Measurements from ENCODE around the gene UNC5CL. TPM values are rescaled to one million over a fixed set of nuclear protein-coding genes. Genes with fewer than 3 reads are reported as not detected.

UNC5CL gene
- total RNA-seq, 4 donors from 2014 or later = 1.1 to 1.7 (median 1.7) TPM; not detected in 1

- no peak for TF ChIP-seq CTCF (IDR thresholded peaks at IDR 0.05; ENCODE audit: low read depth)
These were observed 60.2 kb downstream of the UNC5CL start for GRCh38 chr6:40978687-40979289.

GRCh38 chr6:40977695-40978094, 61.3 kb downstream of the UNC5CL start:
- no peak for TF ChIP-seq CTCF (IDR thresholded peaks at IDR 0.05; ENCODE audit: low read depth)

- no peak for TF ChIP-seq CTCF (IDR thresholded peaks at IDR 0.05; ENCODE audit: low read depth)
These were observed 61.9 kb downstream of the UNC5CL start for GRCh38 chr6:40977085-40977484.

Other genes starting within 250 kb of the UNC5CL start
- not detected for gene TSPO2, start 3.2 kb upstream of the UNC5CL start, total RNA-seq
- gene APOBEC2, start 14.0 kb upstream of the UNC5CL start, total RNA-seq = not detected
- gene OARD1, start 33.1 kb upstream of the UNC5CL start, total RNA-seq = 10 to 100 TPM; 13.9 to 30.3 (median 20.6) TPM
- 10 to 100 TPM; 18.5 to 27.7 (median 20.4) TPM for gene NFYA, start 33.8 kb upstream of the UNC5CL start, total RNA-seq
- gene TREML1, start 115.1 kb upstream of the UNC5CL start, total RNA-seq = 1 to 10 TPM in 1 of 4 donors, not detected in 3; 4.8 TPM
- 100 to 1,000 TPM in 1 of 4 donors, 10 to 100 TPM in 1, 1 to 10 TPM in 2; 3.8 to 335 (median 15.9) TPM for gene TREM2, start 123.9 kb upstream of the UNC5CL start, total RNA-seq
- under 1 TPM in 2 of 4 donors, not detected in 2; 0.22 to 0.34 TPM for gene TREML2, start 161.9 kb upstream of the UNC5CL start, total RNA-seq
- not detected for gene TREML4, start 189.1 kb upstream of the UNC5CL start, total RNA-seq
- gene TREM1, start 247.5 kb upstream of the UNC5CL start, total RNA-seq = 1 to 10 TPM in 3 of 4 donors, under 1 TPM in 1; 0.38 to 9.5 (median 4.6) TPM